Measurements from ENCODE around the gene TTC22.

TTC22 gene

DNA sequence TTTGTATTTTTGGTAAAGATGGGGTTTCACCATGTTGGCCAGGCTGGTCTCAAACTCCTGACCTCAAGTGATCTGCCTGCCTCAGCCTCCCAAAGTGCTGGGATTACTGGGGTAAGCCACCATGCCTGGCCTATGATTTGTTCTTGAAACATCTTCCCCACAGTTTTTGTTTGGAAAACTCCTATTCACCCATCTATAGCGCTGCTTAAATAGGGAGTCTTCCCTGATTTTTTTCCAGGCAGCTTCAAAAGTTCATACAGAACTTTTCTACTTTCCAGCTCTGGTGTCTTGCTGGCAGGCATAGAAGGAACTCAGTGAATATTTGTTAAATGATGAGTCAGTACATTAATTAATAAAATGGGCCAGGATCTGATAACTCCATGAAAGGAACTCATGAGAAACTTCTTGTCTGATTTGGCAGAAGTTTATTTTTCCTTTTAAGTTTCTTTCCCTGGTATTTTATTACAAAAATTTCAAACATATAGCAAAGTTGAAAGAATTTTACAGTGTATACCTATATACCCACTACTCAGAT is 33.0 kb upstream of the TTC22 start:
- DNase-seq (ENCODE audit: low read depth): no peak

- DNase-seq (ENCODE audit: low read depth): no peak
Measured at GRCh38 chr1:54833121-54833520, 32.0 kb upstream of the TTC22 start.

DNA sequence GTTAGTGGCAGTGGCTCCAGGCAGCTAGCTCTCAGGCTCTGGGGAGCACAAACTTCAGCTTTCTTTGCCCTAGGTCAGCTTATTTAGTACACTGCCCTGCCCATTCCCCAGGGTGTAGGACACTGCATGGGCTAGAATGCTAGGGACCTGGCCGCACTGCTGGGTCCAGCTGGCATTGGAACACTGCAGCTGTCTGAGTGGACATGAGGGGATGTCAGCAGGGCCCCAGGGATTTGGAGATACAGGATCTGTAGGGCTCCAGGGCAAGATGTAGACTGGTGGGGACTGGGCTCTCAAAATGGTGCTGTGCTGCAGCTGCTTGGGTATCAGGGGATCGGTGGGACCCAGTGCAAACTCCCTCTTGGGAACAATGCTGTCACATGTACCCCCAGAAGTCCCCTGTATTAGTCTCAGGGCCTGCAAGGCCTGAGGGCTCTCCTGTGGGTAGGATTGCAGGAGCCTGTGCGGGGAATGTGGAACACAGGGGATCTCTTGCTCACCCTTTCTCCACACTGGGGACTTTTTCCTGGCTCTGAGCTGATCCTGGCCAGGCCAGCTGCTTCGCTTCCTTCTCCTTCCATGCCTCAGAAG is 25.2 kb upstream of the TTC22 start:
- no peak for DNase-seq (ENCODE audit: low read depth)

DNA sequence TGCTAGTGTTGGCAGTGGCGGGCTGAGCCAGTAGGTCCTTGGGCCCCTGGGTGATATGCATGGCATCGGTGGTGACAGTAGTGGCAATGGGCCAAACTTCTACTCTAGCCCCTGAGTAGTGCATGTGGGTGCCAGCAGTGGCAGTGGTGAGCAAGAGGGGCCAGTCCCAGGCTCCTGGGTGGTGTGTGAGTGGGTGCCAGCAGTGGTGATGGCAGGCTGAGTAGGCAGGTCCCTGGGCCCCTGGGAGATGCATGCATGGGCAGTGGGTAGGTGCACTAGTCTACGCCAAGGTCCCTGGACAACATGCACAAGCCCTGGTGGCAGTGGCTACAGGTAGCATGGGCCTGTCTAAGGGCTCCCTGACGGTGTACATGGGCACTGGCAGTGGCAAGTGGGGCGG is 24.6 kb upstream of the TTC22 start:
- no peak for DNase-seq (ENCODE audit: low read depth)

DNA sequence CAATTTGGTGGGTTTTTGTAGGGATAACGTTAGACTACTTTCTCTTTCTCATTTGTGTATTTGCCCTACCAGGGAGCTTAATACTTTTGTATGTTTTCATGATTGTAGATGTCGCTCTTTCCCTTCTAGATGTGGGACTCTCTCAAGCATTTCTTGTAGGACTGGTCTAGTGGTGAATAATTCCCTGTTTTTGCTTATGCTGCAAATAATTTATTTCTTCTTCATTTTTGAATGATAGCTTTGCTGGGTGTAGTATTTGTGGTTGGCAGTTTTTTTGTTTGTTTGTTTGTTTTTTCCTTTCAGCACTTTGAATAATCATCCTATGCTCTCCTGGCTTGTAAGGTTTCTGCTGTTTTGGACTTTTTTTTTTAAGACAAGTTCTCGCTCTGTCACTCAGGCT is 22.5 kb upstream of the TTC22 start:
- no peak for DNase-seq (ENCODE audit: low read depth)

- DNase-seq (ENCODE audit: low read depth): no peak
Measured at GRCh38 chr1:54819733-54820132, 18.6 kb upstream of the TTC22 start.

- DNase-seq (ENCODE audit: low read depth): no peak
Measured at GRCh38 chr1:54819195-54819536, 18.0 kb upstream of the TTC22 start.

GRCh38 chr1:54818461-54819194 is 17.5 kb upstream of the TTC22 start:
- no peak for DNase-seq (ENCODE audit: low read depth)

GRCh38 chr1:54816951-54817350 is 15.8 kb upstream of the TTC22 start:
- no peak for DNase-seq (ENCODE audit: low read depth)

- no peak for DNase-seq (ENCODE audit: low read depth)
Measured at GRCh38 chr1:54816130-54816529, 15.0 kb upstream of the TTC22 start.

GRCh38 chr1:54815086-54815876 is 14.2 kb upstream of the TTC22 start:
- no peak for DNase-seq (ENCODE audit: low read depth)

GRCh38 chr1:54814571-54814970 is 13.4 kb upstream of the TTC22 start:
- no peak for DNase-seq (ENCODE audit: low read depth)

GRCh38 chr1:54814126-54814498 is 13.0 kb upstream of the TTC22 start:
- DNase-seq (ENCODE audit: low read depth): no peak

DNA sequence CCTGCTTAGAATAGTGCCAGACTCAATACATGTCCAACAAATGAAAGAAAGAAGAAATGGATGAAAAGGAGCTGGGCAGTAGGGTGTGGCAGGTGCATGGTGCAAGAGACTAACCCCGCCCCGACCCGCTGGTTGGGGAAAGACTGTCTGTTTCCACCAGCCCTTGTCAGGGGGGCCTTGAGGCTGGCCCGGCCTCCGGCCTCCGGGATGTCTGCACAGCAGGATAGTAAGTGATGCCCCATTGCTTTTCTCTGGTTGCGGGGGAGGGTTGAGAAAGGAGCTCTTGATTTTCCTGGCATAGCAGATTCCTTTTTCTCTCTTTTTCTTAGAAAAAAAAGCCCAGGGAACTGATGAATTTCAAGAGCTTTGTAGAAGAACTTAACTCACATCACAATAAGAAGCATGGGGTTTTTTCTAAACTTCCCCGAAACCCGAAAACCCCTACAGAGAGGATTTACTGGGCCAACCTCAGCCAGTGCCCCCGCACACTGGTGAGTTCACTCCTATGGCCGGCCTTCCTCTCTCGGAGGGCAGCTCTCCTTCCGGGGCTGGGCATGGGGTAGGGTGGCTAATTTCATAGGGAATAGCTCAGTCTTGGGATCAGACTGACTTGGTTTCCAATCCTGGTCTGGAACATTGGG is 12.5 kb upstream of the TTC22 start:
- no peak for DNase-seq (ENCODE audit: low read depth)

DNA sequence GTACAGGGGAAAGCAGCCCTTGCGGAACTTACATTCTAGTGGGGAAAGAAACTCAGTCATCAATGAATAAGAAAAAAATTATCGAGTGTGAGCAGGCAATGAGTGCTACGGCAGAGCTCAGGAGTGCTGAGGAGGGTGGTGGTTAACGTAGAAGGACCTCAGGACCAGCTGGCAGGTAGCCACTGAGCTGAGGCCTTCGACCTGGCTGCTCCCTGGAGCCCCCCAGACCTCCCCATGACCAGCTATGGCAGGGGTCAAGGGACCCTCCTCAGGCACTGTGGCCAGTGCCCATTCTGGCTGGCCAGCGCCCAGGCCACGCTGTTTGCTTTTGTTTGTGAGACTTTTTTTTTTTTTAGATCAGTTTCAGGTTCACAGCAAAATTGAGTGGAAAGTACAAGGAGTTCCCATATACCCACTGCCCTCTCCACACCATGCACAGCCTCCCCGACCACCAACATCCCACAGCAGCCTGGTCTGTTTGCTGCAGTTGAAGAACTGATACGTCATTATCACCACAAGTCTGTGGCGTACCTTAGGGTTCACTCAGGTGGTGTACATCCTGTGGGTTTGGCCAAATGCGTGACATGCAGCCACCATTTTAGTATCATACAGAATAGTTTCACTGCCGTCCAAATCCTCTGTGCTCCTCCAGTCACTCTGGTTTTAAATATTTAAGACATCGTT is 11.8 kb upstream of the TTC22 start:
- no peak for DNase-seq (ENCODE audit: low read depth)

DNA sequence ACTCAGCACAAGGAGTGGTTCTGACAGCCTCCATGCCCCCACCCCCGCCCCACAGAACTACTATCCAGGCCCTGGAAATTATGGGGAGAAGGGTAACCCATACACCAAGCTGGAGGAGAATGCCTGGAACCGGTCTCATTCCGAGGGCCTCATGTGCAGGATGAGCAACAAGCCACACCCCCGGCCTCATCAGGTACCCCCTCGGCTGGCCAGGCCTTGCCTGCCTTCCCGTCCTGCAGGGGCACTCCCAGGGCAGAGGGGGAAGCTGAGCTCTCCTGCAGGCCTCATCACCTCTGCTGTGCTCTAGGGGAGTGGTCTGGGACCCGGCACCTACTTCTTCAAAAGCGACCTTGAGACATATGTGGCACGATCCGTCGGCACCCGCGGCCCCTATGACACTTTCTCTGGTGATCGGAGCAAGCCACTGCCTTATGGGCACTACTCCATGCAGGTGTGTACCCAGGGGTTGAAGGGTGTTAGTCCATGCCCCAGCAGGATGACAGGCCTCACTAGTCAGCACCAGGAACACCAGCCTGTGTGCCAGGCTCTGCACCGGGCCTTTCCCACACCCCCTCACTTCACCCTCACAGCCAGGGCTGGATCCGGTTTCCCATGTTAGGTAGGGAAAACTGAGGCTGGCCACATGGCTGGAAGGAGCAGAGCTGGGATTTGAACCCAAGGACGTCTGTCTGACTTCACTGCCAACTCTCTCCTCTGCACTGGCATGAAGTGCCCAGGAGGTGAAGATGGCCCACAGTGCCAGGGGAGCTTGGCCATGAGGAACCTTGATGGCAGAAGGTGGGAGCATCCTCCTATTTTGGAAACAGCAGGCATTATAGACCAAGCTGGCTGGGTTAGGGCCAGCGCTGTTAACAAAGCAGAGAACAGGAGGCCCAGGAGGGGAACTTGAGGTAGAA is 10.9 kb upstream of the TTC22 start:
- DNase-seq (ENCODE audit: low read depth): no peak

DNA sequence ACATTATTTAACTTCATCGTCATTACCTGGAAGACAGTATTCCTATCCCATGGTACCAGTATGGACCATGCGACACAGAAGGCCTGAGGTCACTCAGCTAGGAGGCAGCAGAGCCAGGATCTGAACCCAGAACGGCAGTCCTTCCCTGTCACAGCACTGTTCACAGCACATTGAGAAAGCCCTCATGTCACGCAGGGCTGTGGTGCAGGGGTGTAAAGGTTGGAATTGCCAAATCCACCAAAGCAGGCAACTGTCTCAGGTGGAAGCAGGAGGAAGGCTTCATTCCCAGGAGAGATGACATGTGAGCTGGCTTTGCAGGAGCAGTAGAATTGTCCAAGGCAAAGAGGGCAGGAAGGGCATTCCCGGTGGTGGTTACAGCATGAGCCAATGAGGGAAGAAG is 9.9 kb upstream of the TTC22 start:
- no peak for DNase-seq (ENCODE audit: low read depth)

- DNase-seq (ENCODE audit: low read depth): peak; percentile 39
Measured at GRCh38 chr1:54810153-54810942, 9.2 kb upstream of the TTC22 start.

GRCh38 chr1:54809496-54810074 is 8.5 kb upstream of the TTC22 start:
- no peak for DNase-seq (ENCODE audit: low read depth)

Measured in HS-27A (cell line).